ENCODE data around the gene PABPC3.
A peak's percentile ranks its signal among the peaks of the same experiment; 100 is the strongest.

The PABPC3 gene

GRCh38 chr13:25111585-25111956 lies 15.6 kb downstream of the PABPC3 start:
- TF ChIP-seq CTCF (IDR thresholded peaks at IDR 0.05): no peak
- intact Hi-C loops (cut with DNase I; ENCODE audit: low total_unique reads): no loop called here
- H3K27ac ChIP-seq: no peak overlapping the region
- no peaks in the 10 kb centered on the region for H3K9me3 ChIP-seq
- H3K27me3 ChIP-seq: peaks cover 0 to 6% of the 10 kb centered on the region in 2 donors
- no peaks in the 10 kb centered on the region for H3K4me1 ChIP-seq
- no peaks in the 10 kb centered on the region for H3K36me3 ChIP-seq
- no peak for DNase-seq
- H3K4me3 ChIP-seq: no peak overlapping the region

- Histone ChIP-seq H3K4me3 (no peak overlapping the region), H3K9me3 (no peaks in the 10 kb centered on the region), H3K4me1 (no peaks in the 10 kb centered on the region), H3K27me3 (peaks cover 0 to 9% of the 10 kb centered on the region in 2 donors), H3K27ac (no peak overlapping the region), H3K36me3 (no peaks in the 10 kb centered on the region)
- intact Hi-C loops (cut with DNase I; ENCODE audit: low total_unique reads): no loop called here
- DNase-seq: no peak
- TF ChIP-seq CTCF (IDR thresholded peaks at IDR 0.05): no peak
Measured at GRCh38 chr13:25112695-25113255, 16.8 kb downstream of the PABPC3 start.

- Histone ChIP-seq H3K4me3 (no peak overlapping the region), H3K4me1 (no peaks in the 10 kb centered on the region), H3K27me3 (peaks cover 0 to 9% of the 10 kb centered on the region in 2 donors), H3K27ac (no peak overlapping the region), H3K36me3 (no peaks in the 10 kb centered on the region), H3K9me3 (no peaks in the 10 kb centered on the region)
- intact Hi-C loops (cut with DNase I; ENCODE audit: low total_unique reads): no loop called here
- peak in 1 of 2 donors; percentile 46 for DNase-seq
- peak; percentile 31 to 62 for TF ChIP-seq CTCF (IDR thresholded peaks at IDR 0.05)
Measured at GRCh38 chr13:25114220-25114619, 18.3 kb downstream of the PABPC3 start.

- H3K27me3 ChIP-seq: peaks cover 0 to 15% of the 10 kb centered on the region in 2 donors
- H3K27ac ChIP-seq: no peak overlapping the region
- intact Hi-C loops (cut with DNase I; ENCODE audit: low total_unique reads): no loop called here
- H3K36me3 ChIP-seq: no peaks in the 10 kb centered on the region
- H3K4me3 ChIP-seq: no peak overlapping the region
- no peaks in the 10 kb centered on the region for H3K9me3 ChIP-seq
- DNase-seq: no peak
- H3K4me1 ChIP-seq: no peaks in the 10 kb centered on the region
- TF ChIP-seq CTCF (IDR thresholded peaks at IDR 0.05): no peak
Measured at GRCh38 chr13:25116044-25116443, 20.1 kb downstream of the PABPC3 start.

- H3K27me3 ChIP-seq: peaks cover 0 to 15% of the 10 kb centered on the region in 2 donors
- H3K9me3 ChIP-seq: no peaks in the 10 kb centered on the region
- no peak overlapping the region for H3K4me3 ChIP-seq
- H3K4me1 ChIP-seq: no peaks in the 10 kb centered on the region
- intact Hi-C loops (cut with DNase I; ENCODE audit: low total_unique reads): no loop called here
- no peak for TF ChIP-seq CTCF (IDR thresholded peaks at IDR 0.05)
- no peak for DNase-seq
- no peak overlapping the region for H3K27ac ChIP-seq
- no peaks in the 10 kb centered on the region for H3K36me3 ChIP-seq
Measured at GRCh38 chr13:25117312-25117711, 21.4 kb downstream of the PABPC3 start.

Data from tibial artery (tissue), 4 donors.